Dendritic cell treated with granulocyte-macrophage colony-stimulating factor and Interleukin-4, amounts not matched to agents 40 ng/mL and 50 ng/mL, for 4 days (primary cell): ENCODE data around the gene NPAS3.

Source experiments
- H3K27ac Mint-ChIP-seq: one replicate; pipeline ENCODE4 v1.8.0; 2022; ENCODE audit warnings: mild to moderate bottlenecking, mixed read lengths
- H3K27me3 Mint-ChIP-seq: one replicate; pipeline ENCODE4 v1.8.0; 2022; ENCODE audit warnings: mild to moderate bottlenecking, mixed read lengths
- H3K36me3 Mint-ChIP-seq: one replicate; pipeline ENCODE4 v1.8.0; 2022; ENCODE audit warnings: low read depth, mixed read lengths
- H3K4me1 Mint-ChIP-seq: one replicate; pipeline ENCODE4 v1.8.0; 2022; ENCODE audit warnings: low read depth, mixed read lengths
- H3K4me3 Mint-ChIP-seq: one replicate; pipeline ENCODE4 v1.8.0; 2022; ENCODE audit warnings: mild to moderate bottlenecking, moderate library complexity, mixed read lengths
- H3K9me3 Mint-ChIP-seq: one replicate; pipeline ENCODE4 v1.8.0; 2022; ENCODE audit warnings: mixed read lengths
- intact Hi-C: fragments of 100-400 bp; cut with micrococcal nuclease; formaldehyde crosslinking; loops from one replicate; pipeline ENCODE4 v1.15.0; 2022

The NPAS3 gene

GRCh38 chr14:33758547-33758946, 819.9 kb downstream of the NPAS3 start:
- Mint-ChIP-seq H3K27ac (no peak overlapping the region), H3K4me1 (no peaks in the 10 kb centered on the region), H3K4me3 (no peak overlapping the region), H3K36me3 (no peaks in the 10 kb centered on the region), H3K27me3 (no peaks in the 10 kb centered on the region), H3K9me3 (no peaks in the 10 kb centered on the region)
- intact Hi-C loops: no loop called here

GRCh38 chr14:33762161-33762851, 823.6 kb downstream of the NPAS3 start:
- no peak overlapping the region for H3K4me3 Mint-ChIP-seq
- H3K9me3 Mint-ChIP-seq: no peaks in the 10 kb centered on the region
- intact Hi-C loops: no loop called here
- no peaks in the 10 kb centered on the region for H3K36me3 Mint-ChIP-seq
- no peak overlapping the region for H3K27ac Mint-ChIP-seq
- H3K4me1 Mint-ChIP-seq: no peaks in the 10 kb centered on the region
- no peaks in the 10 kb centered on the region for H3K27me3 Mint-ChIP-seq

- no peak overlapping the region for H3K4me3 Mint-ChIP-seq
- H3K4me1 Mint-ChIP-seq: no peaks in the 10 kb centered on the region
- H3K27me3 Mint-ChIP-seq: no peaks in the 10 kb centered on the region
- H3K9me3 Mint-ChIP-seq: no peaks in the 10 kb centered on the region
- intact Hi-C loops: no loop called here
- H3K27ac Mint-ChIP-seq: no peak overlapping the region
- no peaks in the 10 kb centered on the region for H3K36me3 Mint-ChIP-seq
Measured at GRCh38 chr14:33764876-33765650, 826.4 kb downstream of the NPAS3 start.

GRCh38 chr14:33767586-33768457, 829.1 kb downstream of the NPAS3 start:
- H3K27ac Mint-ChIP-seq: no peak overlapping the region
- H3K27me3 Mint-ChIP-seq: no peaks in the 10 kb centered on the region
- H3K4me3 Mint-ChIP-seq: no peak overlapping the region
- H3K36me3 Mint-ChIP-seq: no peaks in the 10 kb centered on the region
- no peaks in the 10 kb centered on the region for H3K9me3 Mint-ChIP-seq
- no peaks in the 10 kb centered on the region for H3K4me1 Mint-ChIP-seq
- intact Hi-C loops: no loop called here

GRCh38 chr14:33768458-33768830, 829.8 kb downstream of the NPAS3 start:
- no peaks in the 10 kb centered on the region for H3K4me1 Mint-ChIP-seq
- no peak overlapping the region for H3K4me3 Mint-ChIP-seq
- H3K36me3 Mint-ChIP-seq: no peaks in the 10 kb centered on the region
- no peak overlapping the region for H3K27ac Mint-ChIP-seq
- no peaks in the 10 kb centered on the region for H3K27me3 Mint-ChIP-seq
- intact Hi-C loops: no loop called here
- H3K9me3 Mint-ChIP-seq: no peaks in the 10 kb centered on the region

- no peaks in the 10 kb centered on the region for H3K36me3 Mint-ChIP-seq
- H3K4me3 Mint-ChIP-seq: no peak overlapping the region
- H3K9me3 Mint-ChIP-seq: no peaks in the 10 kb centered on the region
- H3K27me3 Mint-ChIP-seq: no peaks in the 10 kb centered on the region
- H3K4me1 Mint-ChIP-seq: no peaks in the 10 kb centered on the region
- intact Hi-C loops: no loop called here
- H3K27ac Mint-ChIP-seq: no peak overlapping the region
Measured at GRCh38 chr14:33773205-33774030, 834.7 kb downstream of the NPAS3 start.

GRCh38 chr14:33774161-33774560, 835.5 kb downstream of the NPAS3 start:
- Mint-ChIP-seq H3K36me3 (no peaks in the 10 kb centered on the region), H3K4me3 (no peak overlapping the region), H3K27me3 (no peaks in the 10 kb centered on the region), H3K27ac (no peak overlapping the region), H3K4me1 (no peaks in the 10 kb centered on the region), H3K9me3 (no peaks in the 10 kb centered on the region)
- intact Hi-C loops: no loop called here

- no peaks in the 10 kb centered on the region for H3K36me3 Mint-ChIP-seq
- intact Hi-C loops: no loop called here
- H3K4me3 Mint-ChIP-seq: no peak overlapping the region
- no peak overlapping the region for H3K27ac Mint-ChIP-seq
- H3K27me3 Mint-ChIP-seq: no peaks in the 10 kb centered on the region
- H3K9me3 Mint-ChIP-seq: no peaks in the 10 kb centered on the region
- H3K4me1 Mint-ChIP-seq: no peaks in the 10 kb centered on the region
Measured at GRCh38 chr14:33774723-33775470, 836.2 kb downstream of the NPAS3 start.

- intact Hi-C loops: no loop called here
- Mint-ChIP-seq H3K4me3 (no peak overlapping the region), H3K9me3 (no peaks in the 10 kb centered on the region), H3K27me3 (no peaks in the 10 kb centered on the region), H3K4me1 (no peaks in the 10 kb centered on the region), H3K36me3 (no peaks in the 10 kb centered on the region), H3K27ac (no peak overlapping the region)
Measured at GRCh38 chr14:33776871-33777270, 838.2 kb downstream of the NPAS3 start.

GRCh38 chr14:33777681-33778080, 839.0 kb downstream of the NPAS3 start:
- Mint-ChIP-seq H3K4me1 (no peaks in the 10 kb centered on the region), H3K27ac (no peak overlapping the region), H3K27me3 (no peaks in the 10 kb centered on the region), H3K36me3 (no peaks in the 10 kb centered on the region), H3K9me3 (no peaks in the 10 kb centered on the region), H3K4me3 (no peak overlapping the region)
- intact Hi-C loops: no loop called here

- Mint-ChIP-seq H3K4me3 (no peak overlapping the region), H3K36me3 (no peaks in the 10 kb centered on the region), H3K27ac (no peak overlapping the region), H3K27me3 (no peaks in the 10 kb centered on the region), H3K4me1 (no peaks in the 10 kb centered on the region), H3K9me3 (no peaks in the 10 kb centered on the region)
- intact Hi-C loops: no loop called here
Measured at GRCh38 chr14:33780035-33780434, 841.4 kb downstream of the NPAS3 start.

GRCh38 chr14:33781236-33781635, 842.6 kb downstream of the NPAS3 start:
- H3K36me3 Mint-ChIP-seq: no peaks in the 10 kb centered on the region

GRCh38 chr14:33782923-33783322, 844.2 kb downstream of the NPAS3 start:
- no peaks in the 10 kb centered on the region for H3K36me3 Mint-ChIP-seq
- H3K9me3 Mint-ChIP-seq: no peaks in the 10 kb centered on the region
- no peaks in the 10 kb centered on the region for H3K4me1 Mint-ChIP-seq
- H3K27me3 Mint-ChIP-seq: peaks cover 2% of the 10 kb centered on the region
- H3K27ac Mint-ChIP-seq: no peak overlapping the region
- intact Hi-C loops: no loop called here
- no peak overlapping the region for H3K4me3 Mint-ChIP-seq

More at GRCh38 chr14:33781236-33781635, 842.6 kb downstream of the NPAS3 start:
- intact Hi-C loops: no loop called here
- Mint-ChIP-seq H3K27ac (no peak overlapping the region), H3K27me3 (no peaks in the 10 kb centered on the region), H3K4me1 (no peaks in the 10 kb centered on the region), H3K4me3 (no peak overlapping the region), H3K9me3 (no peaks in the 10 kb centered on the region)
